ENCODE results near the gene SLCO2A1. TPM values are rescaled to one million over a fixed set of nuclear protein-coding genes. Genes with fewer than 3 reads are reported as not detected.

SLCO2A1 gene
- total and polyA plus RNA-seq, 2 donors, result 3.0 to 25.6 TPM

DNA sequence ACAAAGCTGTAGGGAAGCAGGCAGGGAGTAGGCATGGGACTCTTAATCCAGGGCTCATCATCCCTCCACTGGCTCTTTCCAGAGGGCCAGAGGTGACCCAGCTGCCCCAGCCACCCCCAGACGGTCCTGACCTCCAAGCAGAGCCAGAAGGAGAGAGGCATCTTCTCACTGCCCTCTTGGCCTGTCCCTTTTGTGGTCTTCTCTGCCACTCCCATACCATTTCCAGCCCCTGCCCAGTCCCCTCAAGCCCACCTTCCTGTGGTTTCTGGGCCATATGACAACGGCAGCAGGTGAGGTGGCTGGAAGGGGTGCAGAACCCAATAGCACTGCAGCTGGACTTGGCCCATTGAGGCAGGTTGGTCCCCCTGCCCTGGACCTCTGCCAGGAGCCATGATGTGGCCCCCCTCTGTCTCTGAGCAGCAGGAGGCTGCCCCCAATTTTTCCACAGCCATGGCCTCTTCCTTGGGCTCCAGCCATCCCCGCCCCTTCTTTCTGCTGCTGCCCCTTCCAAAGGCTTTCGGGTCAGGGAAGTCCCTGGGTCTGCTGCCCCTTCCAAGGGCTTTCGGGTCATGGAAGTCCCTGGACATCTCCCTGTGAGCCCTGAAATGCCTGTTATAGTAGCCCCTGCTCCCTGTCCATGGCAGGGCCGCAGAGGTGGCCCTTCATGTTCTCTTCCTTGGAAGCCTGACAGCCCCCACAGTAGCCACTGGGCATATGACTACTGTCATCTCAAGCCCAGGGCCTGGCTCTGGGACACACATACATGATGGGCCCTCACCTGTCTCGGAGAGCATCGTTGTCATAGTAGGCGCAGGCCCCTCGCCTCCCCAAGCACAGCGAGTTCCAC, 94.5 kb downstream of the SLCO2A1 start:
- Histone ChIP-seq H3K36me3 (ENCODE audit: insufficient read depth) (no peaks in the 10 kb centered on the region), H3K4me1 (ENCODE audit: insufficient read depth) (no peaks in the 10 kb centered on the region), H3K4me3 (ENCODE audit: low read depth, low read length) (no peak overlapping the region), H3K27ac (ENCODE audit: low read depth) (no peak overlapping the region)
- DNase-seq (ENCODE audit: extremely low spot score), result no peak
- WGBS, result 95% methylated on average over 11 of the region's 11 CpGs

DNA sequence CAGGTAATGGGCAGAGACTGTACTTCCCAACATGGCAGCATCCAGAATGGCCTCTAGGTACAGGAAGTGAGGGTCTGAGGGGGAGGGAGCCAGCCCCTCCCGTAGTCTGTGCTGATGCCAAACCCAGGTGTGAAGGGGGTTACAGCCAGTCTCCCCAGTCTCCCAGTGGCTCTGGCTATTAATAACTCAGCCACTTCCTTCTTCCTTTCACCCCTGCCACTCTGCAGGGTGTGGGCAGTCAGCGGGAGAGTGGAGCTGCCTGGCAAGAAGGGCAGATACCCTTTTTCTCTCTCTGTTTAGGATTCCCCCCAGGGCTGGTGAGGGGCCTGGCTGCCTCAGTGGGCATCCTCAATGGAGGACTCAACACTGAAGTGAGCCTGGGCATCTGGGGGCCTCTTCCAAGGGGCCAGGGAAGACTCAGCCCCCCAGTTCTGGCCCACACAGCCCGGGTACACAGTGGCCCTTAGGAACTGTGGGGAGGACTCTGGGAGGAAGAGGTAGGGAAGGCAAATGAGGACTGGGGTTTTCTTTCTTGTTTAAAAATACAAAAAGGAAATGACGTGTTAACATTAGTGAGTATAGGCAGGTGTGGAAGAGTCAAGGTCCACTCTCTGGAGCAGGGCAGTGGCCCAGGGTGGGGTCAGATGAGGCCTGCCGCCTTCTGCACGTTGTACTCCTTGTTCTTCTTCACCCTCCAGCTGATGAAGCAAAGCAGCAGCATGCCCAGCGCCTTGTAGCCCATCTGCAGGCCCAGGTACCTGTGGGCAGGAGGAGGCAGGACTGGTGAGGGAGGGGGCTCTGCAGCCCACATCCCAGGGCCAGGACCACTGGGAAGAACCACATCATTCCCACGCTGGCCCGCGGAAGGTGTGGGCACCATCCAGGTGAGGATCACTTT, 95.4 kb downstream of the SLCO2A1 start:
- H3K4me3 ChIP-seq (ENCODE audit: low read depth, low read length), result no peak overlapping the region
- no peak for DNase-seq (ENCODE audit: extremely low spot score)
- WGBS, result 89% methylated on average over 10 of the region's 10 CpGs
- H3K36me3 ChIP-seq (ENCODE audit: insufficient read depth), result no peaks in the 10 kb centered on the region
- H3K4me1 ChIP-seq (ENCODE audit: insufficient read depth), result no peaks in the 10 kb centered on the region
- no peak overlapping the region for H3K27ac ChIP-seq (ENCODE audit: low read depth)

DNA sequence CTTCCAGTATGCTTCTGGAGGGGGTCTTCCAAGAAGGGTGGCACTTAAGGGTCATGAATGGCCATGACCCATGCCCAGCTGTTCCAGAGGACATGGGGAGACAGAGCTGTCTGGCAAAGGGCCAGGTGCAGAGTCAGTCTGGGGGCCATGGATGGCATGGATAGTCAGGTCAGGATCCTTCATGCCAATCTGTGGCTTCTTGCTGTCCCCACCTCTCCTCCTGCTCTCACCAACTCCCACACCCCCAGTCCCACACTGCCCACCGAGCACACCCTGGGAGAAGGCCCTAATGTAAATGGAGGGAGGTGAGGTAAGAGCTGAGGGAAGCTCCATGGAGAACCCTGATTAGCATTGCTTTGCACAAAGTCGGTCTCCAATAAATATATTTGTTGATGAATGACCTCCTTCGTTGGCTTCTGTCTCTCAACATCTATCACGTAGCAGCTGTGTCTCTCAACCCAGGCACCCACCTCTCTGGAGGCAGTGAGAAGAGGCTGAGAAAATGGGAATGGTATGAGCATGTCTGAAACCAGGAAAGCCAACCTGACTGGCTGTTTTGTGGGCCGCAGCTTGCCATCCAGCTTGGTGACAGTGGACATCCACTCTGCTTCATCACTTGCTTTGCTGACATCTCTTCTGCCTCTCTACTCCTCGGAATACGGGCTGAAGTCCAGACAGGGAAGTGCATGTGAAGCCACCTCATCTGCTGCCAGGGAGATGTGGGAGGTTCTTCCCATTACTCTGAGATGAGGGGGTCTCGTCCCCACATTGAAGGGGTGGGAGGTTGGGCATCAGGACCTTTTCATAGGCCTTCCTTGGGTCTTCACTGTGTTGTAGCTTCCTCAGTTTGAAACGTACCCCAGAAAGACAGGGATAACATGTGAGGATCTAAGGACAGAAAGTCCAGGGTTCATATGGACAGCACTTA, 96.4 kb downstream of the SLCO2A1 start:
- H3K4me1 ChIP-seq (ENCODE audit: insufficient read depth), result no peaks in the 10 kb centered on the region
- no peak overlapping the region for H3K27ac ChIP-seq (ENCODE audit: low read depth)
- WGBS, result 92% methylated on average over 9 of the region's 9 CpGs
- H3K4me3 ChIP-seq (ENCODE audit: low read depth, low read length), result no peak overlapping the region
- DNase-seq (ENCODE audit: extremely low spot score), result no peak
- no peaks in the 10 kb centered on the region for H3K36me3 ChIP-seq (ENCODE audit: insufficient read depth)

DNA sequence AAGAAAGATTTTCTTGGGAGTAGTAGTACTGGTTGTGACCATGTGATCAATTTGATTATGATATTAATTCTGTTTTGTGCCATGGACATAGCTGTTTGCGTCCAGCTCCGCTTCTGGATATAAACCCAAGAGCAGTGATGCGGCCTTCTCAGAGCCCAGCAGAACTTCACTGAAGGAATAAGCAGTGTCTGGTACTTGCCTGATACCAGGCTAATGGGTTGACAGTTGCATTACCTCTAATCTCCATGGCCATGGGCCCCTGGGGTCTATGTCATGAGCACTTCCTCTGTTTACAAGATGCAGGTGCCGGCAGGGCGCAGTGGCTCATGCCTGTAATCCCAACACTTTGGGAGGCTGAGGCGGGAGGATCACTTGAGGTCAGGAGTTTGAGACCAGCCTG, 97.7 kb downstream of the SLCO2A1 start:
- DNase-seq (ENCODE audit: extremely low spot score), result no peak
- Histone ChIP-seq H3K4me1 (ENCODE audit: insufficient read depth) (peaks cover 2% of the 10 kb centered on the region), H3K36me3 (ENCODE audit: insufficient read depth) (no peaks in the 10 kb centered on the region), H3K27ac (ENCODE audit: low read depth) (no peak overlapping the region), H3K4me3 (ENCODE audit: low read depth, low read length) (no peak overlapping the region)
- WGBS, result 96% methylated on average over 6 of the region's 6 CpGs

DNA sequence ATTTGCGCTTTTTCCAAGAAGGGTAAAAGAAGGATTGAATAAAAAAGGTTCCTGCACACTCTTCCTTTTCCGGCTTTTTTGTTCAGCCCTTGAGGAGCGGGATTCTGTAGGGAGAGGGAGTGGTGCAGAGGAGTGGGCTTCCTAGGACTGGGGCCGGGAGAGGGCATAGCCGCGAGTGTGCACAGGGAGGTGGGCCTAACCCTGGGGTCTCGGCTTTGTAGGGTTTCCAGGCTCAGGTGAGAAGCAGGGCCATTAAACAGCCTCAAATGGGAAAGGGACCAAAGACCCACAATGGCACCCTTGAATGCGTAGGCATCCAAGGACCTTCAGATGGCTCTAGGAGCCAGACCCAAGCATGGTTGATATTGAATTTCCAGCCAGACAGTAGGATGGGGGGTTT, 98.6 kb downstream of the SLCO2A1 start:
- peaks cover 2% of the 10 kb centered on the region for H3K4me1 ChIP-seq (ENCODE audit: insufficient read depth)
- H3K27ac ChIP-seq (ENCODE audit: low read depth), result no peak overlapping the region
- H3K4me3 ChIP-seq (ENCODE audit: low read depth, low read length), result no peak overlapping the region
- H3K36me3 ChIP-seq (ENCODE audit: insufficient read depth), result no peaks in the 10 kb centered on the region
- no peak for DNase-seq (ENCODE audit: extremely low spot score)
- WGBS, result 90% methylated on average over 8 of the region's 8 CpGs

DNA sequence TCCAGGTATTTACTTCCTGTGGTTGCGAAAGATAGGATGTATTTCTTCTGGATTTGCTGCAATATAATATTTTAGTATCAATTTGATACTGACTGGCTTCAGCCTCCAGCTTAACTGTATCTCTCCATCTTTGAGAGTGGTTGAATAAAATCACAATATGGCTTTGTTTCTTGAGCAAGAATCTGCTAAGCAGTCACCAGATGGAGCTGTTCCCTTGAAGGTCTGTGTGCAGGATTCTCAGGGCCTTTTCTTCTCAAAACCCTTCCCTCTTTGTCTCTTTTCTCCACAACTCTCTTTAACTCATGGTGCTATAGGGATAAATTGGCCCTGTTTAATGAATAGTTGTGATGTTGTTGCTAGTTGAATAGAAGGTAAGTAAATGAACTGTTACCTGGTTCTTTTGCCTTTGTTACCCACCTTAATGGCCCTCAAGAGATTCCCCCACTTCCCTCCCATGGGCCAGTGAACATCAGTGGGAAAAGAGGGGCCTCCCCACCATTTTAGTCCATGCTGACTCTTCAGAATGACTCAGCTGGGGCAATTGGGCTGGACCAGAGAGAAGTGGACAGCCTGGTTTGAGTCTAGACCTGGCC, 99.3 kb downstream of the SLCO2A1 start:
- WGBS, result 75% methylated on average over 1 of the region's 1 CpG
- no peak overlapping the region for H3K4me3 ChIP-seq (ENCODE audit: low read depth, low read length)
- H3K4me1 ChIP-seq (ENCODE audit: insufficient read depth), result peaks cover 2% of the 10 kb centered on the region
- no peak overlapping the region for H3K27ac ChIP-seq (ENCODE audit: low read depth)
- no peaks in the 10 kb centered on the region for H3K36me3 ChIP-seq (ENCODE audit: insufficient read depth)
- peak; percentile 46 for DNase-seq (ENCODE audit: extremely low spot score)

DNA sequence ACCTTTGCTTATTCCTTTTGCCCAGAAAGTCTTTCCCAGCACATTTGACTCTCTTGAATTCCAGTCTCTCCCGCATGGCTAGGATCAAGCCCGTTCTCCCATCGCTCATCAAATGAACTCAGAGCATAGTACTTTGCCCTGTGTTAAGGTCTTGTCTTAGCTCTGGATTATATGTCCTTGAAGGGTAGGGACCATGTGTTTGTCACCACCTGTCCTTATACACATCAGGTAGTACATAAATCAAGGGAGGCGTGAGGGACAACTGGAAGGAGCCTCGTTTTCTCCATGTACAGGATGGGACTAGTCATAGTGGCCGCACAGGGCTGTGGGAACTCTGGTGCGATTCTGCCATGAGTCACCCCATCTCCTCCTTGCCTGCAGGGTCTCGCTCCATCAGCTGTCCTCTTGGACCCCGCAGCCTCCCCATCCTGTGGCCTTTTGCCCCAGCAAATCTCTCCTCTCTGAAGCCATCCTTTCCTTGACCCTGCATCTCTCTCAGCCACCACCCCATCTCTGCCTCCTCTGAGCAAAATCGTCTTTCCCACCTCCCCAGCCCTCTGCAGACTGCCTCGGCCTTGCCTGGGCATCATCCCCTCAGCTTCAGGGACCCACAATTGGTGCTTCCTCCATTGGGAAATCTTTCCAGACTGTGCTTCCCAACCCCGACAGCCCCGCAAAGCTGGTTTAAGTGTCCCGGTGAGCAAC, 100.7 kb downstream of the SLCO2A1 start:
- WGBS, result 92% methylated on average over 14 of the region's 14 CpGs
- DNase-seq (ENCODE audit: extremely low spot score), result no peak
- Histone ChIP-seq H3K4me1 (ENCODE audit: insufficient read depth) (peaks cover 2% of the 10 kb centered on the region), H3K36me3 (ENCODE audit: insufficient read depth) (no peaks in the 10 kb centered on the region), H3K4me3 (ENCODE audit: low read depth, low read length) (no peak overlapping the region), H3K27ac (ENCODE audit: low read depth) (no peak overlapping the region)

DNA sequence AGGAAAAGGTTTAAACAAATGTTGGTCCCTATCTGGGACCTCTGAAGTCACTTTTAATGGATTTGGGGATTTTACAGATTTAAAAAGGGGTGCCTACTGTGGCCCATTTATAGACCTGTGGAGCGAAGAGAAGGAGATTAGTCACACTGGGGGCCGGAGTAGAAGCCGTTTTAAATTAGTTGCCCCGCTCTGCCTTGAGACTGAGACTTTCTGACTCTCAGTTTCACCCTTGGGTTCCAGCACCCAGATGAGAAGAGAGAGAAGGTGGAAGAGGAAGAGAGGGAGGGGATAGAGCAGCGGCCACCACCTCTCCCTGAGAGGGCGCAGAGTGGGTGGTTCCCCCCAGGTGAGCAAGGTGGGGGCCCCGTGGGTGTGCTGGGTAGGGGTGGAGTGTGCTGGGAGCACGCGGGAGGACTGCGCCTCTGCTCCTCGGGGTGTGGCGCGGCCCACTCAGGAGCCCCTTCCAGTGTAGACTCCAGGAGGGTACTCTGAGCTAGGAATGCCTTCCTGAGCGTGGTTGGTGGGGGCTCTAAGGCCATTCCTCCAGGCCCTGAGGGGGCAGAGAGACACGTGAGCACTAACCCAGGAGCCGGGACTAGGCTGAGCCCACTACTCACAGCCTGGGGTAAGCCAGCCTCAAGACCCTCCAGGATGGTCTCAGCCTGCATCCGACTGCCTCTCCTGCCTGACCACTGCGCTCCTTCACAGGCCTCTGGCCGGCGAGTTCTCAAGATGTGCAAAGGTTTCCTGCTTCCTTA, 101.4 kb downstream of the SLCO2A1 start:
- Histone ChIP-seq H3K36me3 (ENCODE audit: insufficient read depth) (no peaks in the 10 kb centered on the region), H3K4me3 (ENCODE audit: low read depth, low read length) (no peak overlapping the region), H3K4me1 (ENCODE audit: insufficient read depth) (peaks cover 2% of the 10 kb centered on the region), H3K27ac (ENCODE audit: low read depth) (no peak overlapping the region)
- whole genome bisulfite sequencing, result 87% methylated on average over 20 of the region's 20 CpGs
- no peak for DNase-seq (ENCODE audit: extremely low spot score)

DNA sequence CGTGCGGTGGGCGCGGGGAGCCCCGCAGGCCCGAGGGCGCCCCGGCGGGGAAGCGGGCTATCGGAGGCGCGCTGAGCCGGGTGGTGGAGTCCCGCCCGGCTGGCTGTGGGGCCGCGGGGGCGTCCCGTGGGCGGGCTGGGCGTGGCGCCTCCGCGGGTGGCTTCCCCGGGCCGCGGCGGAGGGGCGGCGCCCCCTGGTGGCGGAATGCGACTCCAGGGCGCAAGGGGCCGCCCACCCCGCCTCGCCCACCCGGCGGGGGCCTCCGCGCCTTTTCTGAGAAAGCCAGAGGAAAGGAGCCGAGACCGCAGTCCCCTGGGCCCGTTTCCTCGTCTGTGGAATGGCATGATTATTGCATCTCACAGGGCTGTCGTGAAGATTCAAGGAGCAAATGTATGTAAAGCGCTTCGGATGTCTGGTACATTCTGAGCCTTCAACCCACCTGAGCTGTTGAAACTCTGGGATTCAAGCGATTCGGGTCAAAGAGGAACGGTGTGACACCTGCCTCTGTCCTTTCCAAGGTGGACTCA, 102.1 kb downstream of the SLCO2A1 start:
- WGBS, result 3% methylated on average over 51 of the region's 51 CpGs
- DNase-seq (ENCODE audit: extremely low spot score), result no peak
- H3K4me3 ChIP-seq (ENCODE audit: low read depth, low read length), result peak overlapping the region; percentile 62
- peaks cover 2% of the 10 kb centered on the region for H3K4me1 ChIP-seq (ENCODE audit: insufficient read depth)
- H3K27ac ChIP-seq (ENCODE audit: low read depth), result no peak overlapping the region
- H3K36me3 ChIP-seq (ENCODE audit: insufficient read depth), result no peaks in the 10 kb centered on the region

DNA sequence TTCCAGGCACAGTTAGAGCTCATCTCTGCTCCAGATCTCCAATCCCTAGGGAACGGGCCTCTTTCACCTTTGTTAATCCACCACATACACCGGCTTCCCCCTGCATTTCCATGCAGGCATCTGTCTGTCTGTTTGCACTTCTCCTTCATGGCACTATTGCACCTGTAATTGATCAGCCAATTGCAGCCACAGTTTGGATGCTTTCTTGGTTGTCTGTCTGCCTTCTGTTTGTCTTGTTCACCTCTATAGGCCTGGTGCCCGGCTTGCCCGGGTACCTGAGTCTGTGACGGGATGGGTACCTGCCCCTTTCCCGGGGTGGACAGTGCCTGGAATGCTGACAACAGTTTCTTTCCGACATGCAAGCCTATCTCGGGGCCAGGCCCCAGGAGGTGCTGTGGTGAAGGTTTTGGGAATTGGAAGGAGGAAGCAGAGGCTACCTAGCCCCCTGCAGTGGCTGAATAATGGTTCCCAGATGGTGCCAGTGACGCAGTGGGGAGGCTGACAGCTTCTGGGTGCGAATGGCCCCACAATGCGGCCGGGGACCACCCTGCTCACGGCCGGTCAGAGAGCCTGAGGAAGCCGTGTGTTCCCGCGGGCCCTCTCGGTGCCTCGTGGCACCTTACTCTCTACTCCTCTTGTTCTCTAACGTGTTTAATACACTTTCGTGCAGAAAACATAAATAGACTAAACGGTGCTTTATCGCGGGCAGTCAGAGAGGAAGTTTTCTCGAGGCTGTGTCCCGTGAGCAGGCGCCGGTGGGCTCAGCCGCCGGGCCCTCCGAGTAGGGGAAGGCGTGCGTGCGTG, 102.8 kb downstream of the SLCO2A1 start:
- WGBS, result 21% methylated on average over 34 of the region's 34 CpGs
- no peak for DNase-seq (ENCODE audit: extremely low spot score)
- H3K4me3 ChIP-seq (ENCODE audit: low read depth, low read length), result peak overlapping the region; percentile 62
- H3K27ac ChIP-seq (ENCODE audit: low read depth), result no peak overlapping the region
- H3K4me1 ChIP-seq (ENCODE audit: insufficient read depth), result peaks cover 2% of the 10 kb centered on the region
- H3K36me3 ChIP-seq (ENCODE audit: insufficient read depth), result no peaks in the 10 kb centered on the region
